Activated CD4-positive, alpha-beta T cell treated with anti-CD3 and anti-CD28 coated beads for 36 hours (primary cell): ENCODE data around the gene CSF2RB. TPM values are rescaled to one million over a fixed set of nuclear protein-coding genes. Genes with fewer than 3 reads are reported as not detected.
A peak's percentile ranks its signal among the peaks of the same experiment; 100 is the strongest.

ENCODE experiments used
- ATAC-seq: fragments of 200-7000 bp; cut with Tn5 transposase; one replicate; pipeline ENCODE4 v1.10.0; 2021; ENCODE audit warnings: mild to moderate bottlenecking, moderate library complexity
- CTCF ChIA-PET: fragments of 350-600 bp; sonication (Branson Sonifier 250); formaldehyde crosslinking; loops from one replicate; lab custom pipeline; 2021; ENCODE audit warnings: antibody characterized with exemption; lab: Charles Lee
- POLR2A ChIA-PET: fragments of 350-600 bp; sonication (Branson Sonifier 250); formaldehyde crosslinking; loops from one replicate; lab custom pipeline; 2021; ENCODE audit warnings: antibody characterized with exemption, inconsistent platforms; lab: Charles Lee
- DNase-seq: peaks from one replicate; pipeline ENCODE4 v3.0.0-alpha.2; 2020
- H3K27ac Mint-ChIP-seq: one replicate; pipeline ENCODE4 v1.8.0; 2021; ENCODE audit warnings: mixed read lengths
- H3K27me3 Mint-ChIP-seq: one replicate; pipeline ENCODE4 v1.8.0; 2021; ENCODE audit warnings: mixed read lengths
- H3K36me3 Mint-ChIP-seq: one replicate; pipeline ENCODE4 v1.8.0; 2021; ENCODE audit warnings: low read depth, mixed read lengths
- H3K4me1 Mint-ChIP-seq: one replicate; pipeline ENCODE4 v1.8.0; 2021; ENCODE audit warnings: mixed read lengths
- H3K4me3 Mint-ChIP-seq: one replicate; pipeline ENCODE4 v1.8.0; 2021; ENCODE audit warnings: mild to moderate bottlenecking, moderate library complexity, mixed read lengths
- H3K9me3 Mint-ChIP-seq: one replicate; pipeline ENCODE4 v1.8.0; 2021; ENCODE audit warnings: low read depth, mixed read lengths
- intact Hi-C, 2 experiments: fragments of 100-400 bp; cut with DNase I in 1 of 2; cut with micrococcal nuclease in 1 of 2; formaldehyde crosslinking; loops; one replicate each; pipeline versions ENCODE4 v1.14.2 to v1.15.1; 2022 to 2024; cut with DNase I, micrococcal nuclease
- total RNA-seq, 2 experiments: library from RNA; stranded (reverse); gene quantifications; one replicate each; pipeline ENCODE4 v1.2.3, GENCODE V29; 2021

CSF2RB gene
- total RNA-seq, 2 experiments from 2014 or later = 0.30 to 0.54 TPM

DNA sequence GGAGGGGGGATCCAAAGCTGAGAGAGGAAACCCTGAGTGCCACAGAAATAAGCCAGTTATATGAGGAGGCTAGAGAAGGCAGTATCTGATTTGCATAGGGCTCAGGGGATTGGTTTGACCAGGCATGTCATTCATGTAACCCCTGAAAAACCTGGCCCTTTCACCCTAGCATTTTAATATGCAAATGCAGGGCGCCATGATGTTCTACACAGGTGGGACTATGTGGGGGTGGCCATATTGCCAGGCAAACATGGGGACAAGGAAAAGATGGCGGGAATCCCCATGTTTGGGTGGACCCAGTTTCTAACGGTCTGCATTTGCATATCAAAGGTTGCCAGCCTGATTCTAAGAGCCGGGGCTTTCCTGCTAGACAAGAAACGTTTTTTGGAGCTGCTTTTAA is 27.2 kb downstream of the CSF2RB start:
- no peak overlapping the region for H3K4me3 Mint-ChIP-seq
- ChIA-PET POLR2A (no interaction called here), CTCF (interaction anchor here (1.0 to 1.1 kb wide), 3 partner anchors 9 to 39 kb away, joined by 3 to 4 read pairs (median 3); no protein-coding TSS in a partner anchor)
- H3K9me3 Mint-ChIP-seq = no peaks in the 10 kb centered on the region
- H3K27ac Mint-ChIP-seq = no peak overlapping the region
- H3K36me3 Mint-ChIP-seq = no peaks in the 10 kb centered on the region
- DNase-seq = peak; percentile 21
- ATAC-seq = peak; percentile 30
- intact Hi-C loops = no loop called here
- H3K4me1 Mint-ChIP-seq = peaks cover 5% of the 10 kb centered on the region
- peaks cover 3% of the 10 kb centered on the region for H3K27me3 Mint-ChIP-seq

DNA sequence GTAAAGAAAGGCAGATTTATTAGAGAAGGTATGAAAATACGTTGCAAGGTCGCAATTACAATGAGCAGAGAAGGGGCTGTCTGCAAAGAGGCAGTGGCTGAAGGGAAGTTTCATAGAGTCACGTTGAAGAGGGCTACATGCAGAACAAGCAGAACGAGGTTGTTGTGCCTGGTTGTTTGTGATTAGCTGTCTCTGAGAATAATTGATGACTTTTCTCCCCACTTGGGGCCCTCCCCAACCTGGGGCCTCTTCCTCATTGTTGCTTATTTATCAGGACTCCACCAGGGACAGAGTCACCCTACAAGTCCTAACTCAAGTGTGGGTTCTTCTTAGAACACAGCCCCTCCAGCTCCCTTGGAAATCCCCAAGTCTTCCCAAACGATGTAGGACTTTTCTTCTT is 29.1 kb downstream of the CSF2RB start:
- CTCF ChIA-PET = no interaction called here
- intact Hi-C loops = no loop called here
- Mint-ChIP-seq H3K27ac (no peak overlapping the region), H3K9me3 (no peaks in the 10 kb centered on the region), H3K36me3 (no peaks in the 10 kb centered on the region), H3K27me3 (peaks cover 3% of the 10 kb centered on the region), H3K4me3 (no peak overlapping the region), H3K4me1 (peaks cover 5% of the 10 kb centered on the region)
- POLR2A ChIA-PET = interaction anchor here (0.6 kb wide), 1 partner anchor 137 kb away, joined by 4 read pairs; no protein-coding TSS in a partner anchor
- DNase-seq = no peak
- no peak for ATAC-seq

DNA sequence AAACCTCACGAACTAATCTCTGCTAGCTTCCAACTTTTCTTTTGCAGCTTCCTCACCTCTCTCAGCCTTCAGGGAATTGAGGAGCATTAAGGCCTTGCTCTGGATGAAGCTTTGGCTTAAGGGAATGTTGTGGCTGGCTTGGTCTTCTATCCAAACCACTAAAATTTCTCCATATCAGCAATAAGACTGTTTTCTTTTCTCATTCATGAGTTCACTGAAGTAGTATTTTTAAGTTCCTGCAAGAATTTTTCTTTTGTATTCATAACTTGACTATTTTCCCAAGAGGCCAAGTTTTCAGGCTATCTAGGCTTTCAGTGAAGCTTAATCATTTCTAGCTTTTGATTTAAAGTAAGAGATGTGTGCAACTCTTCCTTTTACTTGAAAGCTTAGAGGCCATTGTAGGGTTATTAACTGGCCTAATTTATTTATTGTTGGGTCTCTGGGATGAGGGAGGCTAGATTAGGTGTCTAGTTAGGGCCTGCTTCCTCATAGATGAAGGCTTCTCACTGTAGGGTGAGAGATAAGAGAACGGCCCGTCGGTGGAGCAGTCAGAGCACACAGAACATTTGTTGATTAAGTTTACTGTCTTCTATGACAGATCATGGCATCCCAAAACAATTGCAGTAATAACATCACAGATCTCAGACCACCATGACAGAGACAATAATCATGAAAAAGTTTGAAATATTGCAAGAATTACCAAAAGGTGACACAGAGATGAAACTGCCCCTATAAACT is 33.2 kb downstream of the CSF2RB start:
- no peaks in the 10 kb centered on the region for H3K9me3 Mint-ChIP-seq
- intact Hi-C loops = no loop called here
- H3K4me3 Mint-ChIP-seq = no peak overlapping the region
- H3K27me3 Mint-ChIP-seq = peaks cover 5% of the 10 kb centered on the region
- ATAC-seq (no peak), DNase-seq (no peak)
- ChIA-PET CTCF (interaction anchor here (0.7 to 1.5 kb wide), 2 partner anchors 10 to 13 kb away, joined by 3 read pairs; no protein-coding TSS in a partner anchor), POLR2A (no interaction called here)
- H3K36me3 Mint-ChIP-seq = no peaks in the 10 kb centered on the region
- H3K27ac Mint-ChIP-seq = no peak overlapping the region
- H3K4me1 Mint-ChIP-seq = no peaks in the 10 kb centered on the region

DNA sequence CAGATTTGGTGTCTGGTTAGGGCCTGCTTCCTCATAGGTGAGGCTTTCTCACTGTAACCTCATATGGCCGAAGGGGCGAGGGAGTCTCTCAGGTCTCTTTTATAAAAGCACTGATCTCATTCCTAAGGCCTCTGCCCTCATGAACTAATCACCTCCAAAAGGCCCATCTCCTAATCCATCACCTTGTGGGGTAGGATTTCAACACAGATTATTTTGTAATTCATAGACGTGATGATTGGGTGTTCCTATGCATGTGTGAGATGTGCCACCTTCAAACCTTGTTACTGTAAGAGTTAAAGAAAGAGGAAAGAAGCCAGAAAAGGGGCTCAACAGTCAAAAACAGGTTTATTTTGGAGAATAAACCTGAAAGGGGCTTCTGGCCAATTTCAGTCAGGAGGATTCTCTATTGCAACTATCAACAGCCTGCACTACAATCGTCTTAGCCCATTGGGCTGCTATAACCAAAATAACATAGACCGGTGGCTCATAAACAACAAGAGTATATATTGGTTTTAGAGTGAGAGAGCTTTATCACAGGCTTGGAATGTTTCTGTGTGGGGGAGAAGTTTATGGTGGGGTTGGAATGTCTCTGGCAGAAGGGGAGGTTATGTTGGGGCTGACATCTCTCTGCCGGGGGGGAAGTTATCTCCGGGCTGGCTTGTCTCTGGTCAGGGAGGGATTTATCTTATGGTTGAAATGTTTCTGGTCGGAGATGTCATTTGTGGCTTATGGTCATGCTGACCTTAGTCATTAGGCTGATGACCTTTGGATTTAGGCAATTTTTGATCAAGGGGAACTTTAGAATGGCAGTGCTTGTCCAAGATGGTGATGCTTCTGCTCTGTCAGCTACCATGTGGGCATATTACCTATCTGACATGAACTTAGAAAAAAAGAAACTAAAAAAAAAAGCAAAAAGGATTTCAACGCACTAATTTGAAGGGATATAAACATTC is 35.1 kb downstream of the CSF2RB start:
- no peaks in the 10 kb centered on the region for H3K36me3 Mint-ChIP-seq
- intact Hi-C loops = no loop called here
- ChIA-PET CTCF (interaction anchor here (1.2 kb wide), 1 partner anchor 68 kb away, joined by 3 read pairs; no protein-coding TSS in a partner anchor), POLR2A (no interaction called here)
- no peak overlapping the region for H3K4me3 Mint-ChIP-seq
- no peak overlapping the region for H3K27ac Mint-ChIP-seq
- H3K27me3 Mint-ChIP-seq = peaks cover 2% of the 10 kb centered on the region
- no peaks in the 10 kb centered on the region for H3K9me3 Mint-ChIP-seq
- DNase-seq (no peak), ATAC-seq (no peak)
- no peaks in the 10 kb centered on the region for H3K4me1 Mint-ChIP-seq

DNA sequence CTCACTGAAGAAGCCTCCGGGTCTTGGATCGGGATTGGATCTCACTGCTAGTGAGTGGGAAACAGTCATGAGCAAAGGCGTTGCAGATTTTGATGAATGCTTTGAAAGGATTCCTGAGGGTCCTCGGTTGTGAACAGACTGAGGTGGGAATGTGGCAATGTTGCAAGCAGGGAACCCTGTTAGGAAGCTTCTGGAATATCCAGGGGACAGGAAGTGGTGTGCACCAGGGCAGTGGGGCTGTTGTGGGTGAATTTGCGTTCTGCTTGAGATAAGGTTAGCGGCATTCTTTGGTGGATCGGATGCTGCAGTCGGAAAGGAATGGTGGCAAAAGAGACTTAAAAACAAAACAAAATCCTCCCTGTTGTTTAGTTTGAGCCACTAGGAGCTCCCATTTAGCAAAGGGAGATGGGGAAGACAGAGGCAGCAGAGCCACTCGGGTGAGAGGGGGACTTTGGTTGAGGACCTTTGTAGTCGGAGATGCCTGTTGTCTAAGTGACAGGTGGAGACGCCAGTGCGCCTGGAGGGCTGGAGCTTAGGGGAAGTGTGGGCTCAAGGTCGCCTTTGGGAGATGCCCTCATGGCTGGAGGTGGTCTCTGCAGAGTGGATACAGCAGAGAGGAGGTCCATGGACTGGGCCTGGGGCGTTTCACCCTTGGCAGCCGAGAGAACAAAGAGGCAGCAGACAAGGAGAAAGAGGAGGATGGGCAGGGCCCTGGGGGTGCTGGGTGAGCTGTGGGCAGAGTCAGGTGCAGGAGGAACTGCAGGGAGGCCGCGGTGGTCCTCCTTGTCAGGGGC is 37.6 kb downstream of the CSF2RB start:
- intact Hi-C loops = no loop called here
- CTCF ChIA-PET = no interaction called here
- no peak overlapping the region for H3K27ac Mint-ChIP-seq
- peaks cover 4% of the 10 kb centered on the region for H3K27me3 Mint-ChIP-seq
- H3K4me1 Mint-ChIP-seq = peaks cover 5% of the 10 kb centered on the region
- ATAC-seq (no peak), DNase-seq (no peak)
- POLR2A ChIA-PET = no interaction called here
- no peaks in the 10 kb centered on the region for H3K36me3 Mint-ChIP-seq
- H3K4me3 Mint-ChIP-seq = no peak overlapping the region
- no peaks in the 10 kb centered on the region for H3K9me3 Mint-ChIP-seq

DNA sequence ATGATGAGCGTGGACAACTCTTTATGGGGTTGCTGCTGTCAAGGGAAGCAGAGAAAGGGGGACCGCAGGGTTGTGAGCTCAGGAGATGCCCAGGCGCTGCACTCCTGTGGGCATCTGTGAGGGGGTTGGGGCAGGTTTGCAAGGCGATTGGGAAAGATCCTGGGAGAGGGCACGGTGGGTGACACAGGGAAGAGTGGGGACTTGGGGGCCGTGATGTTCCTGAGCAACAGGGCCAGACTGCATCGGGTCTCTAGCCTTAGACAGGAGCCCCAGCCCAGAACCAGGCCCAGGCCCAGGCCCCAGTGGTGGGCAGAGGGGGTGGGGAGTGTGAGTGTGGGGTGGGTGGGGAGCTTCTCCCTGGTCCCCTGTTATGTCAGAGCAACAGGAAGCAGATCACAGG is 38.3 kb downstream of the CSF2RB start:
- intact Hi-C loops = no loop called here
- DNase-seq (no peak), ATAC-seq (no peak)
- ChIA-PET POLR2A (no interaction called here), CTCF (no interaction called here)
- peaks cover 6% of the 10 kb centered on the region for H3K27me3 Mint-ChIP-seq
- peaks cover 4% of the 10 kb centered on the region for H3K9me3 Mint-ChIP-seq
- no peaks in the 10 kb centered on the region for H3K36me3 Mint-ChIP-seq
- no peak overlapping the region for H3K27ac Mint-ChIP-seq
- H3K4me1 Mint-ChIP-seq = peaks cover 5% of the 10 kb centered on the region
- H3K4me3 Mint-ChIP-seq = no peak overlapping the region

- ChIA-PET CTCF (interaction anchor here (1.9 kb wide), 1 partner anchor 24 kb away, joined by 6 read pairs; no protein-coding TSS in a partner anchor), POLR2A (interaction anchor here (1.1 kb wide), 1 partner anchor 69 kb away, joined by 3 read pairs; no protein-coding TSS in a partner anchor)
- ATAC-seq (no peak), DNase-seq (no peak)
- Mint-ChIP-seq H3K4me1 (peaks cover 5% of the 10 kb centered on the region), H3K9me3 (peaks cover 6% of the 10 kb centered on the region), H3K27me3 (peaks cover 6% of the 10 kb centered on the region), H3K36me3 (no peaks in the 10 kb centered on the region), H3K4me3 (no peak overlapping the region), H3K27ac (no peak overlapping the region)
- intact Hi-C loops = no loop called here
Observed at GRCh38 chr22:36953239-36954080, 40.0 kb downstream of the CSF2RB start.

DNA sequence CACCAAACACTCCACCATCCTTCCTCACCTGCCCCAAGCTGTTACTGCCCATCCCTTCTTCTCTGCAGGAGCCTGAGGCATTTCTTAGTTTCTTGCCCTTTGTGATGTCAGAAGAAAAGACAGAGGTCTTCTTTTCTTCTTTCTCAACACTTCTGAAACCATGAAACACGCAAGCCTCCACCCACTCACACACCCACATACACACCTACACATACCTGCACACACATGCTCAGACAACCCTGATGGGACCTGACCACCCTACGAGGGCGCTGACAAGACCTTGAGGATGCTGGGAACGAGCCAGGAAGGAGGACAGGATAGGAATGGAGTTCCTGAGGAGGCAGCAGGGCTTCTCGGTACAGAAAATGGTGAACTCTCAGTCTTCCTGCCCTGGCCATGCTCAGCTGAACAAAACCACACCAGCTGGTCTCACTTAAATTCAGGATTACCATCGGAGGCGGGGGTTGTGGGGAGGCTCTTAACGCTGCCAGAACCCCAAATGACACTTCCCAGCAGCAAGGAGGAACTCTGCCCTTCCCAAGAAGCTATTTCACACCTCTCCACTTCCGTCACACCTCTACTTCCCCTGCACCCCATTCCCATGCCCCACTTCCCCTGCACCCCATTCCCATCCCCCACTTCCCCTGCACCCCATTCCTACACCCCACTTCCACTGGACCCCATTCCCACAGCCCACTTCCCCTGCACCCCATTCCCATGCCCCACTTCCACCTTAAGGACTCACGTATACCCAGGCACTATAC is 41.0 kb downstream of the CSF2RB start:
- Mint-ChIP-seq H3K36me3 (no peaks in the 10 kb centered on the region), H3K27ac (no peak overlapping the region), H3K9me3 (peaks cover 6% of the 10 kb centered on the region), H3K4me3 (no peak overlapping the region), H3K27me3 (peaks cover 9% of the 10 kb centered on the region), H3K4me1 (peaks cover 5% of the 10 kb centered on the region)
- POLR2A ChIA-PET = interaction anchor here (1.1 kb wide), 1 partner anchor 70 kb away, joined by 3 read pairs; no protein-coding TSS in a partner anchor
- DNase-seq (no peak), ATAC-seq (no peak)
- intact Hi-C loops = no loop called here
- CTCF ChIA-PET = interaction anchor here (1.9 kb wide), 1 partner anchor 23 kb away, joined by 6 read pairs; no protein-coding TSS in a partner anchor

- ChIA-PET CTCF (no interaction called here), POLR2A (no interaction called here)
- ATAC-seq = no peak
- no peak for DNase-seq
- Mint-ChIP-seq H3K36me3 (no peaks in the 10 kb centered on the region), H3K4me1 (peaks cover 5% of the 10 kb centered on the region), H3K27me3 (peaks cover 12% of the 10 kb centered on the region), H3K9me3 (peaks cover 6% of the 10 kb centered on the region), H3K27ac (no peak overlapping the region), H3K4me3 (no peak overlapping the region)
- intact Hi-C loops = no loop called here
Observed at GRCh38 chr22:36955691-36956090, 42.3 kb downstream of the CSF2RB start.

DNA sequence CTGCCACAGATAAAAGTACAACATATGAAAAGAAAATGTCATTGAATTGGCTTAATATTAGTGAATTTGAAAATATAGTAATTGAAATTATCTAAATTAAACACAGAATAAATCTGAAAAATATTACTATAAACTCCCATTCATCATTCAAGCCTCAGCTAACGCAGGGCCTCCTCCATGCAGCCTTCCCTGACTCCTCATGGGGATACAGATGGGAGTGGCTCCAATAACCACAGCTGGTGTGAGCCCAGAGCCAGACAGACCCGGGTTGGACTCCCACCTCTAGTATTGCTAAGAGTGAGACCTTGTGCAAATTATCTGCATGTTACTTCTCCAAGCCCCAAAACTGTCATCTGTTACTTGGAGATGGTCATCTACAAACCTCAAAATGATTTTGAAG is 44.9 kb downstream of the CSF2RB start:
- Mint-ChIP-seq H3K27ac (no peak overlapping the region), H3K4me3 (no peak overlapping the region), H3K4me1 (peaks cover 5% of the 10 kb centered on the region), H3K36me3 (no peaks in the 10 kb centered on the region), H3K9me3 (peaks cover 6% of the 10 kb centered on the region), H3K27me3 (peaks cover 18% of the 10 kb centered on the region)
- ATAC-seq = no peak
- ChIA-PET POLR2A (no interaction called here), CTCF (interaction anchor here (0.7 to 0.8 kb wide), 3 partner anchors 12 to 362 kb away, joined by 3 read pairs; no protein-coding TSS in a partner anchor)
- intact Hi-C loops = no loop called here
- no peak for DNase-seq
